Activated naive CD4-positive, alpha-beta T cell treated with anti-CD3 and anti-CD28 coated beads, Interleukin-2, amount 50 U/mL, for 16 hours (primary cell): Measurements from ENCODE around the gene ZNF770.
A peak's percentile ranks its signal among the peaks of the same experiment; 100 is the strongest.

Source experiments
- DNase-seq: peaks from one replicate; pipeline ENCODE4 v3.0.0-alpha.2; 2020

Gene ZNF770, protein sequence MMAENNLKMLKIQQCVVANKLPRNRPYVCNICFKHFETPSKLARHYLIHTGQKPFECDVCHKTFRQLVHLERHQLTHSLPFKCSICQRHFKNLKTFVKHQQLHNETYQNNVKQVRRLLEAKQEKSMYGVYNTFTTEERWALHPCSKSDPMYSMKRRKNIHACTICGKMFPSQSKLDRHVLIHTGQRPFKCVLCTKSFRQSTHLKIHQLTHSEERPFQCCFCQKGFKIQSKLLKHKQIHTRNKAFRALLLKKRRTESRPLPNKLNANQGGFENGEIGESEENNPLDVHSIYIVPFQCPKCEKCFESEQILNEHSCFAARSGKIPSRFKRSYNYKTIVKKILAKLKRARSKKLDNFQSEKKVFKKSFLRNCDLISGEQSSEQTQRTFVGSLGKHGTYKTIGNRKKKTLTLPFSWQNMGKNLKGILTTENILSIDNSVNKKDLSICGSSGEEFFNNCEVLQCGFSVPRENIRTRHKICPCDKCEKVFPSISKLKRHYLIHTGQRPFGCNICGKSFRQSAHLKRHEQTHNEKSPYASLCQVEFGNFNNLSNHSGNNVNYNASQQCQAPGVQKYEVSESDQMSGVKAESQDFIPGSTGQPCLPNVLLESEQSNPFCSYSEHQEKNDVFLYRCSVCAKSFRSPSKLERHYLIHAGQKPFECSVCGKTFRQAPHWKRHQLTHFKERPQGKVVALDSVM

DNA sequence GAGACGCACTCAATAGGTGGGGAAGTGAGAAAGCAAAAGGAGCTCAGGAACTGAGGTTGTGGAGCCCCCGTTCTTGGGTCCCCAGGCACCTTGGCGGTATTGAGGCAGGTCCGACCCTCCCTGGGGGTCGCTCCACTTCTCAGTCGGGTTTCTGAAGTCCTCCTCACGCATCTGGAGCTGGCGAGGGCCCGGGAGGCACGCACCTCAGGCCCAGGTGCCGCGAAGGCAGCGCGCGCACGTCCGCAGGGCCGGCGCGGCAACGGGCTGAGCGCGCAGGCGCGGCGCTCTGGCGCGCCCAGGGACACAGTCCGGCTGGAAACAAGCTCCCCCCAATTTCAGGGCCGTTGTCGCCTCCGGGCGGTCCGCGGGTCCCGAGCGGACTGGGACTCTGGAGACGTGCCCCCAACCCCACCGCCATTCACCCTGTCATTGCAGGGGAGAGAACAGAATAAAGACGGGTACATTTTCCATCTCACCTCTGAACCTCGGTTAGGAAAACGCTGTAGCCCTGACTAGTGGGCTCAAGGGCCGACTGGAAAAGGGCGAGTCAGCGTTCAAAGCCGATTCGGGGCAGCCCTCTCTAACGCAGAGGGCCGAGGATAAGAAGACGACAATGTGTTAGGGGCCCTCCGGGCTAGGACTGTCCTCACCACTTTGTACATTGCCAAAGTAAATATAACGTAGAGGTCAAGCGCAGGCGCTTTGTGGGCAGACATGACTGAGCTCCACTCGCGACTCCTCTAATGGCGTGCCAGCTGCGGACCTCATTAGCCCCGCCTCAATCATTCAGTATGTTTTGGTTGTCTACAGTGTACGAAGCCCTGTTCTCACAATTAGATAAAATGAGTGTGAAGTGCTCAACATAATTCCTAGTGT lies at the start of gene ZNF770:
Gene ZNF770 (minus strand): TSS at position 261 of the 876 bp plus-strand sequence. CDS start 4,853 bp downstream, outside the sequence.
- DNase-seq: peak; percentile 78

DNA sequence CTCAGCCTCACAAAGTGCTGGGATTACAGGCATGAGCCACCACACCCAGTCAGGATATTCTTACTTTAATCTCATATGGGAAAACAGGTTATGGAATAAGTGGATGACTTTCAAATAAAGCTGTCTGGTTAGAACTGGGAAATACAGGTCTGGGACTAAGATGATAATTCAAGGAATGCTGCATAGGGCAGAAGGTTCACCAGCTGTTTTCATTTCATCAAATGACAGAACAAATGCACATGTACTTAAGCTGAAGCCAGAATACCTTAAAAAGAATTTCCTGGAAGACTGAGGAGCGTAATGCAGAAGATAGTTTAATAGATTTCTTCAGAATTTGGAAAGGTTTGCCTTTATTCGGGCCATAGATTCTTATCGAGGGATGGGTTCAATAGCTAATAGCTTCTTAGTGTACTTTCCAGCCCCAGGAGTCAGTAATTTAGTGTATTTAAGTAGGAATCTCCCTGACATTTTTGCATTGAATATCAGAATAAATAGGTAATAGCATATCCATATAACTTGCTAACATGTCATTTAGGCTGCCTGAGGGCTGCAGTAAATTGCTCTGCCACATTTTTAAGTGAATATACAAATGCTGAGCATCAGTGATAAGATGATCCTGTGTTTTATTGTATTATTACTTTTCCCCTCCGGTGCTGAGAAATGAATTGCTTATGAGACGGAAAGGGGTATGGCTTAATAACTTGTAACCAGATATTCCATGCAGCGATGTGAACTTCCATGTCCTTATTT lies 40.3 kb upstream of the ZNF770 start:
- DNase-seq: no peak

DNA sequence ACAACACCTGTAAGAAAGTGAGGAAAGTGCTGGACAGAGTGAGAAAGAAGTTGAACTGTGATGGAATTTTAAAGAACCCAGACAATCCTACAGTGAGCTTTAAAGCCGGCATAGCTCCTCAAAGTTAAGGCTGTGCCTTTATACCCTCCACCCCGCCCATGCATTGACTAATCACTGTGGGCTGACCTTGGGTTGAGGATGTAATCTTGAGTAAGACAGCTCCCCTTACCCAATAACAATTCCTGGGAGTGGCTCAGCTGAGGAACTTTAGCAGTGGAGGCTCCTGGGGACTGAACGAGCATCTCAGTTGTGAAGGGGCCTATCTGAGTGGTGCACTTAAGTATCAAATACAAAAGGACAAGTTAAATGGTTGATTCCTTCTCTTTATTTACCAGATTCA lies 35.7 kb upstream of the ZNF770 start:
- DNase-seq: no peak

DNA sequence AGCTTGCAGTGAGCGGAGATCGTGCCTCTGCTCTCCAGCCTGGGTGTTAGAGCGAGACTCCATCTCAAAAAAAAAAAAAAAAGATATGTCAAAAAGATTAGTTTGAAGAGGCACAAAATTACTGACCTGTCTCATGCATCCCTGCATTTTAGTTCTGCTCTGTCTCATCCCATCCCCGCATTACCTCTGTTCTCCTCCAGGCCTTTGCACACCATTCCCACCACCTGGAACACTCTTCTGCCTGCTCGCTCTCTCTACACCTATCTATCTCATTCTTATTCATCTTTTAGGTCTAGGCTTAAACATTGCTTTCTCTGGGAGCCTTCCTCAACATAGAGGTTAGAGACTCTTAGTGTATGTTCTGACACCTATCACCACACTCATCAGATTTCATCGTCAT lies 32.9 kb upstream of the ZNF770 start:
- DNase-seq: no peak

DNA sequence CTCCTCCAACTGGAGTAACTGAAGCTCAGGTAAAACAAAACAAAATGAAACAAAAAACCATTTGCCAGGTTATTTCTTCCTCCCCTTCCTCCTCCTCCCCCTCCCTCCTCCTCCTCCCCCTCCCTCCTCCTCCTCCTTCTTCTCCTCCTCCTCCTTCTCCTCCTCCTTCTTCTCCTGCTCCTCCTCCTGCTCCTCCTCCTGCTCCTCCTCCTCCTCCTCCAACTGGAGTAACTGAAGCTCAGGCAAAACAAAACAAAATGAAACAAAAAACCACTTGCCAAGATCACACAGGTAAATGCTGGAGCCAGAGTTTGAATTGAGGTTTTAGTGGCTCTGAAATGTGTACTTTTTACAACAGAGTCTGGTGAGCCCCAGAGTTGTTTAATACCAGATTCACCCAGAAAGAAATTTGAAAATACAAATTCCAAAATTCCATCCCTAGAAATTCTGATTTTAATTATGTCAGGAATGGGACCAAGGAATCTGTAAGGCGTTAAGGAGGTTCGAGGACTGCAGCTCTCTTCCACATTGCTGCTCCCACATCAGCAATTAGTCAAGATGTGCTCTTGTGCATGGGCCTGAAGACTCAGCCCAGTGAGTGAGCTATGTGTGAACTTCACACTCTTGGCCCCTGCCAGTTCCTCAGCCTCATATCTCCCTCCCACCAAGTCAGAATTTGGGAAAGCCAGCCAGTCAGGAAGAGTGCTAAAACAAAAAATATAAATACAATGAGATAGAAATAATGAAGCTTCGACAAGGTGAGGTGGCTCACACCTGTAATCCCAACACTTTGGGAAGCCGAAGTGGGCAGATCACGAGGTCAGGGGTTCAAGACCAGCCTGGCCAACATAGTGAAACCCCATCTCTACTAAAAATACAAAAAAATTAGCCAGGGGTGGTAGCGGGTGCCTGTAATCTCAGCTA lies 31.6 kb upstream of the ZNF770 start:
- no peak for DNase-seq

DNA sequence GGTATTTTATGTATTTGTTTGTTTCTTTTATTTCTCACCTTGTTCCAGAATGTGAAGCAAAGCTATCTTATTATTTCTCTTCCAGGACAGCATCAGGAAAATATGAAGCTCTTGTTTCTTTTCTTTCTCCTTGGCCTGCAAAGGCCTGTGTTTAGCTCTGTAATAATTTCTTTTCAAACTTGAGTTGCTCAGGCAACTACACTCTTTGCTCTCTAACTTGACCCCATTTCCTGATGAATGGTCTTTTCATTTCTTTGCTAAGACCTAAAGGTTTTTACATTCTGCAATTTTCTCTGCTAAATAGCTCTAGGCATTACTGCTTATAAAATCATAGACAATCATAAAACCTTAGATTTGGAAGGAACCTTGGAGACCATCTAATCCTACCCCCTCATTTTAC lies 26.2 kb upstream of the ZNF770 start:
- no peak for DNase-seq

DNA sequence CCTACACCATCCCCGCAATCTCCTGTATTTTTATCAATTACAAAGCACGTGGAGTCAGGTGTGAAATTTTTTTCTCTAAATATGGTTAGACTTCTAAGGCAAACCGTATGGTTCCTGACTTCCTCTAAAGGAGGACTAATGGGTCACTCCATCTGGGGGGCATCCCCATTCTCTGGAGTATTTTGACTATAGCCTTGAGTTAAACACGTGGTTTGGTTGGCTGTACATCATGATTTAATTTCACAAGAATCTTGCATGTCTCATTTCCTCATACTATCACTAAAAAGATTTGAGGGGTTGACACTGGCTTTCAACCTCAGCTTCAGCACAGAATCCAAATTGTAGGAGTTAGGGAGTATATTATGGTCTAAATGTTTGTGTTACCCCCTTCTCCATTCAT lies 25.3 kb upstream of the ZNF770 start:
- no peak for DNase-seq

DNA sequence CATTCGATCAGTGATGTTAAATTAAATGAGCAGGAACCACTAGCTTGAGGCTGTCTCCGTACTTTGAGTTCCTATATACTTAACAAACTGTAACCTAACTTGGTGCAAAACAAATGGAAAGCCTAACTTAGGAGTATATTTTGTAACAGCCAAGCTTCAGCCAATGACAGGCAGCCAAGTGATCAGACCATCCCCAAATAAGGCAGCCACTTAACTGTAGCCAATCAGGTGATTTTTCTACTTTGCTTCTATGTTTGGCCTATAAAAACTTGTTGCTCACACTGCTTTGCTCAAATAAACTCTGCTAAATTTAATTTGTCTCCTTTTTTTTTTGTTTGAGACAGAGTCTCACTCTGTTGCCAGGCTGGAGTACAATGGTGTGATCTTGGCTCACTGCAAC lies 19.3 kb upstream of the ZNF770 start:
- no peak for DNase-seq

DNA sequence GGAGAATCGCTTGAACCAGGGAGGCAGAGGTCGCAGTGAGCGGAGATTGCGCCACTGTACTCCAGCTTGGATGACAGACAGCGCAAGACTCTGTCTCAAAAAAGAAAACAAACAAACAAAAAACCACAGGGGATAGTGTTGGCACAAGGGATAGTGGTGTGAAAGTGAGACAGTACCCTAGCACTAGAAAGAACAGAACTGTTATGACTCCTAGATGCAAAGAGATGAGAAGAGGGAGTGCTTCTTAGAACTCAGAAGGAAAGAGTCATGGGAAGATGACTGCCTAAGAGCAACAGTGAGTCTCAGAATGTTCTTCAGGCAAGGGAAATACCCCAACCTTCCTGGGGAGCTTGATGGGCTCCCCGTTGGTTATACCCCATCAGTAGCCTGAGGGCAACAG lies 17.8 kb upstream of the ZNF770 start:
- DNase-seq: no peak

DNA sequence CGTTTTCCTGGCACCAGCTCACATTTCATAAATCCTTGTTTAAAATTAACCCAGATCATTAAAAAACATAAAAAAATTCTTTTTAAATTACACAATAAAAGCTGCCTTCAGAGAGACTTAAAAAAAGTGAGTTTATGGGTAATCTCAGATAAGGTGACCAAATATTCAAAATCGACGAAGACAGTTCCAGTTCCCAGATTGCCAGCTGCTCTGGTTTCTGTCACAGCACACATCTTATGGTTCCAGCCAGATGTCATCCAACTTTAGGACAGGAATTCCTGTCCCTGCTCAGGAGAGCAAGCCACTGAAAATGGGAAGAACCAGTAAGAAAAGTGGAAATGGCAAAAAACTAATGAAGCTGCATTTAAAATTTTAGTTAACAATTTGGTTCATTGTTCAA lies 15.8 kb upstream of the ZNF770 start:
- no peak for DNase-seq

DNA sequence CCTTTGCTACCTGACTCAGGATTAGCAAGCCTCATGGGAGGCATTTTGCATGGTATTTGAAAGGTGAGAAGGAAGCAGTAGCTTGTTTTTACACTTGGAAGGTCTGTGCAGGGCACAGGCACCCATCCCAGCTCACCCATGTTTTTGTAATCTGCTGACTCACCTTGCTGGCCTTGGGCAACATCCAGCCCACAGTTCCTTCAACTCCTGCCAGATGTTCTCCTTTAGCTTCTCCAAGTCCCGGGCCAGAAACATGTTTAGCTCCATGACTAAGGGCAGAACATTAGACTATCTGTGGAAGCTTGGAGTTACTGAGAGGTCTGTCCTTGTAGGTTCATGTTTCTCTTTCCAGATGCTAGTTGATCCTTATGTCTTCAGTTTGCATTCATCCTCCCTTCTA lies 12.4 kb upstream of the ZNF770 start:
- DNase-seq: no peak

DNA sequence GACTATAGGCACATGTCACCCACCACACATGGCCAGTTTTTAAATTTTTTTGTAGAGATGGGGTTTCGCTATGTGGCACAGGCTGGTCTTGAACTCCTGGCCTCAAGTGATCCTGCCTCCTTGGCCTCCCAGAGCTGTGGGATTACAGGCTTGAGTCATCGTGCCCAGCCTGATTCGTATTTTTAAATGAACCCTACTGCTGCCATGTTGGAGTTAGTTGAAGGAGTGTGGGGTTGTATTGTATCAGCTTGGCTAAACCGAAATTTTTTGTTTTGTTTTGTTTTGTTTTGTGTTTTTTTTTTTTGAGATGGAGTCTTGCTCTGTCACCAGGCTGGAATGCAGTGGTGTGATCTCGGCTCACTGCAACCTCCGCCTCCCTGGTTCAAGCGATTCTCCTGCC lies 11.8 kb upstream of the ZNF770 start:
- DNase-seq: no peak

DNA sequence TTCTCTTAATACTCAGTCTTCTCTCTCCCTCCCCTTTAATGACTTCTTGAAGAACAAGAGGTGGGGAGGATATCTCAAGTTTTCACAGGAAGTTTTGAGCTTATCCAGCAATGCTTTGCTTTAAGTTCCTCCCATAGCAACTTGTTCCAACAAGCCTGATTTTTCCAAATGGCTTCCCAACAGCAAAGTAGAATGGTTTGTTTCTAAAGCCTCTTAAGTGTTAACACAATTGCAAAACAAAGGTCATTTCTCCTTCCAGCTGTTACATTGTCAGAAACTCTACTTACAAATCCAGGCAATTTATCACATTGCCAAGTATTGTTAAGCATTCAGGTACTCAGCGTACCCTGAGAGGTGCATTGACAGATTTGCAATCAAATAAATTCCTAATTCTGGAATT lies 6.8 kb upstream of the ZNF770 start:
- DNase-seq: no peak

DNA sequence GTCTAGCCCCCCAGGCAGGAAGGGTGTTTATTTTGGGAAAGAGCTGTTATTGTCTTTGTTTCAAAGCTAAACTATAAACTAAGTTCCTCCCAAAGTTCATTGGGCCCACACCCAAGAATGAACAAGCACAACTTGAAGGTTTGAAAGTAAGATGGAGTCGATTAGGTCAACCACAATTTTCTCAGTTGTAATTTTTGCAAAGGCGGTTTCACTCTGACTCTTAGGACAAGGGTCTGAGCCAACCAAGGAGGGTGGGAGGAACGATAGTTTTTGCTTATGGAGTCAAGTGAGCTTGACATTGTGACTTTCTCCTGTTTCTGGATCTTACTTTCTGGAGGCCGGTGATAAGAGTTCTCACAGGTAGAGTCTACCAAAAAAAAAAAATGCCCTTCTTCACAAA lies 5.8 kb upstream of the ZNF770 start:
- DNase-seq: no peak

DNA sequence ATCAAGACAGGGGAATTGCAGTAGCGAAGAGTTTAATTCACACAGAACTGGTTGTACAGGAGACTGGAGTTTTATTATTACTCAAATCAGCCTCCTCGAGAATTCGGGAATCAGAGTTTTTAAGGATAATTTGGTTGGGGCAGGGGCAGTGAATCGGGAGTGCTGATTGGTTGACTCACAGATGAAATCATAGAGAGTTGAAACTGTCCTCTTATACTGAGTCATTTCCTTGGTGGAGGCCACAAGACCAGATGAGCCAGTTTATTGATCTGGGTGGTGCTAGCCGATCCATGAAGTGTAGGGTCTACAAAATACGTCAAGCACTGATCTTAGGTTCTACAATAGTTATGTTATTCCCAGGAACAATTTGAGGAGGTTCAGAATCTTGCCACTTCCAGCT lies 5.3 kb upstream of the ZNF770 start:
- no peak for DNase-seq

DNA sequence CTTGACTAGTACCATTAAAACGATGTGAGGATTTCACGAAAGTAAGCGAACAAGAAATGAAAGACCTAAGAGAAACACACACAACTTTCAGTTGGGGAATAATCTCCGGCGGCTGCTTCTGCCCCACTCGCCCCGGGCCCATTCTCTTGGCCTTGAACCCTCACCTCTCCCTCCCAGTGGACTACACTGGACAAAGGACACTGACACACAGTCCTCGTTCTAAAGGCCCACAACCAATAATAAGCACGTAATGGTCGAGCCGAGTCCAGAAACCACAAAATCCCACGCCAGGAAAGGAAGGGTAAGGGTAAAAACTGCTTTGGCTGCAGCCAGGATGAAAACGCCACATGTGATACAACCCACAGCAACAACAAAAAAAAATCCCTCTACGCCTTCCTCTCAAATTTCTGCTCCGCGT lies 469 bp downstream of the ZNF770 start:
- no peak for DNase-seq

DNA sequence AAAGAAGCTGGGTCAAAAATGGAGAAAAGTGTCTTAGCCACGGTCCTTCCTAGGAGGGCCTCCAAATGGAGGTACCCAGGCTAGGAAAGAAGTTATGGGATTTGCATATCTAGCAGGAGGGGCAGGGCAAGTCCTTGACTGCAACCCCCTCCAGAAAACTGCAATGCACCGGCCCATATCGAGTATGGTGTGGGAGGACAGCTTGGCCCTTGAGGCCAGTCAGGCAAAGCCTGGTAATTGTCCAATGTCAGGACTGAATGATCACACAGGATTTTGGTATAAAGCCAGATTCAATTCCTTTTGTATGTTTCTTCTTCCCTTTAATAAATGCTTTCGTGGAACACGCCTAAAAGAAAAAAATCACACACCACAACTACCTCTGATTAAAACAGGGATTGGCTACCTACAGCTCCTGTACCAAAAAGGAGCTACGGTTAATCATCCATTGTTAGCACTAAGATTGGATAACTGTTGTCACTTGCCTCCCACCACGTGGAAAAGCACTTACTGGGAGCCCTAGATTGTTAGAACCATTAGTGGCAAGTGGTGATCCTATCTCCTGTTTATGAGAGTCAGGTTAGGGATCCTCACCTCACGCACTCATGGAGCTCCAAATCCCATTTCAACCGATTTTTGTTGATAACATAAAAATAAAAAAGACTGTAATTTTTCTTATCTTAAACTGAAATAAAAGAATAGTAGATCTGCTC lies 1.2 kb downstream of the ZNF770 start:
- no peak for DNase-seq

DNA sequence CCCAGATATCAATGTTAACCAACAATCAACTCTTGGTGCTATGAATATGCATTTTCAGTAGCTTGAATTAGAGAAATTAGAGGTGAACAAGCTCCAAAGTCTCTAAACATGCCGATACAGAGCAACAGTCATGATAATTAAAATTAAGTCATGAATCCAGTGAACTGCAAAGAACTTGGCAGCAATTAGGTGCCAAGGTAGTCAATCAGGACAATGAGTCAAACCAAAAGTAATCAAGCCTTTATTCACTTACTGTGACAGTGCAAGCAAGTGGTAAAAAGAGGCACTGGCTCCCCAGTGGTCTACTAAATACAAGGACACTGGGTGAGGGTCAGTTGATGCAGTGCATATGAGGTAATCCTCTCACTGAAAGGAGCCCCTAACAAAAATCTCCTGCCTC lies 1.8 kb downstream of the ZNF770 start:
- no peak for DNase-seq

DNA sequence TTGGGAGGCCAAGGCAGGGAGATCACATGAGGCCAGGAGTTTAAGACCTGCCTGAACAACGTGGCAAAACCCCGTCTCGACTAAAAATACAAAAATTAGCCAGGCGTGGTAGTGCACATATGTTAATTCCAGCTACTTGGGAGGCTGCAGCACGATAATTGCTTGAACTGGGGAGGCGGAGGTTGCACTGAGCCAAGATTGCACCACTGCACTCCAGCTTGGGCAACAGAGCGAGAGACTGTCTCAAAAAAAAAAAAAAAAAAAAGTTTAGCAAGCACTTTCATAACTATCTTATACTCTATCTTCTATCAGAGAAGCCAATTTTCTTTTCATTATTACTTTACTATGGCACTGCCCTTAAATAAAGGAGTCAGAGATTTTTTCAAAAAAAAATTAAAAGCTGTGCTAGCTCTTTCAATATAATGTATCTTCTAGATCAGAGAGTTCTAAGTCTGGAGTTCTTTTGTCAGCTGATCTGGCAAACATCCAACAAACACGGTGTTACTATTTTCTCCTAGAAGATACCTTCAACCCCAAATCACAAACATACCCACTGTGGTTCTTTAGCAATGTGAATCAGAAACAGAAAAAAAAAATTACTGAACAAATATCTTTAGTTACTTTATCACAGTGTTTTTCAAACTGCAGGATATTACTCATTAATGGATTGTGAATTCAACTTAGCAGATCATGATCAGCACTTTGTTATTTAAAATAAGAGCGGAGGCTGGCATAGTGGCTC lies 3.0 kb downstream of the ZNF770 start:
- no peak for DNase-seq

DNA sequence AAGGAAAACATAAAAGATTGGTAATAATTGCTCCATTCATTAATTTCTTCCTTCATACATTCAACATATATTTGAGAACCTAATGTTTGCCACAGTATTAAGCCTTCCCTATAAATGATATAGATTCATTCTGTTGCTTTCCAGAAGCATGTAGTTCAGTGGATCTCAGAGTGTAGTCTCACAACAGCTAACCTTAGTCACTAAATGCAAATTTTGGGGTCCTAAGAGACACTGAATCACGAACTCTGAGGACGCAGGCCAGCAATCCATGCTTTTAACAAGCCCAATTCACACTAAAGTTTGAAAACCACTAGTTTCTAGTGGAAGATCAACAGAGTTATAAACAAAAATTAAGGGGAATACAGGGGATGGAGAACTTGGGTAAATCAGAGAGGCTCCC lies 11.3 kb downstream of the ZNF770 start:
- no peak for DNase-seq
